ENCODE data around the gene C12orf76.
"Not testable (repeated sequence)": the region's sequence is repeated elsewhere in the genome, so short reads cannot be mapped to it uniquely, and the experiment has no call there.

The C12orf76 gene

DNA sequence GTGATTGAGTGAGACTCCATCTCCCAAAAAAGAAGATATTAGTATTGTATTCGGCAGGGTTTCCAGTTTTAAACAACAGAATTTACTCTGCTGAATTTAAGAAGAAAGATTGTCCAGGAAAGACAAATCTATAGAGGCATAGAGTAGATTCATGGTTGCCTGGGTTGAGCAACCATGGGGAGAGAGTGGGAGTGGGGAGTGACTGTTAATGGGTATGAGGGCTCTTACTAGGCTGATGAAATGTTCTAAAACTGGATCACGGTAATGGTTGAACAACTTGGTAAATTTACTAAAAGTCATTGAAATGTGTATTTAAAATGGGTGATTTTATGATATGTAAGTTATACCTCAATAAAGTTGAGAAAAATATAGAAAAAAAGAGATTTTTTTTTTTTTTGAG, 13.9 kb upstream of the C12orf76 start:
- DNase-seq (ENCODE audit: low spot score), result no peak

DNA sequence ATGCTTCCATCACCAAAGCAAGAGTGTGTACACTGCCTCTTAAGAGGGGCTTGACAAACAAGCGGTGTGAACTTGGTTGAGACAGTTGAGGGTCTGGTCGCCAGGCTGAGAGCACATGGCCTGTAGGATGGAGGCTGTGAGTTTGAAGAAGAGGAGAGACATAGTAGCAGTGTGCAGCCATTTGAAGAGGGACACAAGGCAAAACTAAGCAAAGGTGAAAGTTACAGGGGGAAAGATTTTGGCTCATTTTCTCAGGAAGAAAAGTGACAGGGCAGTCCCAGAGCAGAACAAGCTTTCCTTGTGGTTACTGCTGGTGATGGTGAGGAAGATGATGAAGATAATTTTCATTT, 11.3 kb upstream of the C12orf76 start:
- no peak for DNase-seq (ENCODE audit: low spot score)

- DNase-seq (ENCODE audit: low spot score), result no peak
Observed at GRCh38 chr12:110058875-110059615, 10.7 kb upstream of the C12orf76 start.

GRCh38 chr12:110056643-110057042, 8.3 kb upstream of the C12orf76 start:
- not testable (repeated sequence) for DNase-seq (ENCODE audit: low spot score)

- DNase-seq (ENCODE audit: low spot score), result not testable (repeated sequence)
Observed at GRCh38 chr12:110055375-110056352, 7.3 kb upstream of the C12orf76 start.

- no peak for DNase-seq (ENCODE audit: low spot score)
Observed at GRCh38 chr12:110050927-110051326, 2.6 kb upstream of the C12orf76 start.

- not testable (repeated sequence) for DNase-seq (ENCODE audit: low spot score)
Observed at GRCh38 chr12:110049666-110050065, 1.3 kb upstream of the C12orf76 start.

GRCh38 chr12:110049034-110049433, 712 bp upstream of the C12orf76 start:
- DNase-seq (ENCODE audit: low spot score), result not testable (repeated sequence)

- DNase-seq (ENCODE audit: low spot score), result no peak
Observed at GRCh38 chr12:110047297-110047940, 903 bp downstream of the C12orf76 start.

GRCh38 chr12:110046451-110047187, 1.7 kb downstream of the C12orf76 start:
- no peak for DNase-seq (ENCODE audit: low spot score)

- DNase-seq (ENCODE audit: low spot score), result no peak
Observed at GRCh38 chr12:110042264-110042663, 6.1 kb downstream of the C12orf76 start.

DNA sequence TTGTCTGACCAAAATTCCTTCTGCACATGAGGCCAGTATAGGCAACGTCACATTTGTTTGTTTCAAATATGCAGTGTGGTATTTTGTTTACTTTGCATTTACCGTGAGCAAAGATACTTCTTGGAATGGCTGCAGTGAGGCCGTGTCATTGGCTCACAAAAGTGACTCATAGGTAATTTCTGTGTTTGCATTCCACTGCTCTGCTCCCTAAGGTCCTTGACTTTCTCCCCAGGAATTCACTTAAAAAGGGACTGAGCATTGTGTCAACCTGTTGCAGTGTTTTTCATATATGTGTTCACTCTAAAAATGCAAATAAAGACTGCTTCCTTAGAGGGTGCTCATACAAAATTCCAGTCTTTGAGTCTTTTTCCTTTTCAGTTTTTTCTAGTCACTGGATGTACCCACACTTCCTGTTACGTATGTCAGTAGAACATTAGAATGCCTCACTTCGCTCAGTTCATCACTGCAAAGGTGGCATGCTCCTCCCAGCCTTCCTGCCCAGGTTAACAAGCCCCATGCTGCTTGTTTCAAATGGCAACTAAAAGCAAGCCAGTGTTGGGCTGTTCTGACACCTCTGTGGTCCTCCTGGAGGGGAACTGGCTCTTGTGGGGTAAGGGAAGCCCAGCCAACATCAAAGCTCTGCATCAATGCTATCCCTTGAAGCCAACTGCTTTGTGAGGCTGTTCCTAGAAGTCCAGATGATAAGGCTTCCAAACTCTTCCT, 9.1 kb downstream of the C12orf76 start:
- peak; percentile 86 for DNase-seq (ENCODE audit: low spot score)

DNA sequence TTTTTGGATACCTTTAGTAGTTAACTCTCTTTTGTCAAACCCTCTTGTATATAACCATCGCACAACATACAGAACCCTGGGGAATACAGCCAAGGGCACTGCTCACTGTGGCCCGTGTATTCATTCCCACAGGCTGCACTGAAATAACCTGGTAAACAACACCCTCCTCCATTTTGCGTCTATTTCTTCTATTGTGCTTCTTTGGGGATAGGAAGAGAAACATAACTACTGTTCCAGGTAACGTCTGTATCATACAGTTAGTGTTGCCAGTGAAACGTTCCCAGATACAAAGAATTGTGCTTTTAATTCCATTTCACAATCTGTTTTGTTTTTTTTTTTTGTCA, 9.6 kb downstream of the C12orf76 start:
- no peak for DNase-seq (ENCODE audit: low spot score)

DNA sequence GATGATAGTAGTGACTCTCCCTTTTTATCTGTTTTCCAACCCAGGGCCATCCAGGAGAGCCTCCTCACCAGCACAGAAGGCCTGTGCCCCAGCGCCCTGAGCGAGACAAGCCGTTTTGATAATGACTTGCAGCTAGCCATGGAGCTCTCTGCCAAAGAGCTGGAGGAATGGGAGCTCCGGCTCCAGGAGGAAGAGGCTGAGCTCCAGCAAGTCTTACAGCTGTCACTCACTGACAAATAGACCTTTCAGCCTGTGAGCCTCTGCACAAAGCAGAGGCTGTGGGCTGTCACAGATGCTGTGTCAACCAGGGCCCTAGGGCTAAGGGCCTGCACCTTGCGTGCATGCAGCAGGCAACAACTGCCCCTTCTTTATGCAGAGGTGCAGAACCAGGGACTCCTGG, 11.0 kb downstream of the C12orf76 start:
- DNase-seq (ENCODE audit: low spot score), result no peak

GRCh38 chr12:110035534-110036104, 12.7 kb downstream of the C12orf76 start:
- no peak for DNase-seq (ENCODE audit: low spot score)

GRCh38 chr12:110033888-110034287, 14.4 kb downstream of the C12orf76 start:
- DNase-seq (ENCODE audit: low spot score), result no peak

GRCh38 chr12:110029290-110029815, 19.0 kb downstream of the C12orf76 start:
- DNase-seq (ENCODE audit: low spot score), result no peak

GRCh38 chr12:110028323-110028722, 20.0 kb downstream of the C12orf76 start:
- no peak for DNase-seq (ENCODE audit: low spot score)

GRCh38 chr12:110024051-110024450, 24.3 kb downstream of the C12orf76 start:
- no peak for DNase-seq (ENCODE audit: low spot score)
